ENCODE measurements around the gene ORM2. TPM values are rescaled to one million over a fixed set of nuclear protein-coding genes. Genes with fewer than 3 reads are reported as not detected.
A peak's percentile ranks its signal among the peaks of the same experiment; 100 is the strongest.

The ORM2 gene
- polyA plus RNA-seq, 1 of the 3 experiments (the other 2 are of a cell fraction), result not detected

- peak overlapping the region in 1 of 2 experiments; percentile 49; a peak in 2 of 4 replicates for H3K27ac ChIP-seq (ENCODE audit: low read depth in 2 of 2, low read length in 1 of 2)
- no peak overlapping the region for H3K4me3 ChIP-seq (ENCODE audit: low read depth in 2 of 2, low read length in 1 of 2)
- no peaks in the 10 kb centered on the region for H3K27me3 ChIP-seq (ENCODE audit: insufficient read depth)
- TF ChIP-seq REST (IDR thresholded peaks at IDR 0.05; ENCODE audit: low read depth, low read length) (0 out of 2 replicates have a peak, but pooled peaks have one; percentile 56), CHD2 (IDR thresholded peaks at IDR 0.05; ENCODE audit: low read length, partially characterized antibody) (no peak), TCF12 (IDR thresholded peaks at IDR 0.05) (peak; percentile 98), TEAD4 (IDR thresholded peaks at IDR 0.05; ENCODE audit: borderline replicate concordance, insufficient read depth) (no peak), SIN3A (IDR thresholded peaks at IDR 0.05; ENCODE audit: borderline replicate concordance, low read depth, low read length) (peak; percentile 45; the same call in 1 of the 2 replicates), RXRA (IDR thresholded peaks at IDR 0.05; ENCODE audit: borderline replicate concordance, low read depth) (peak; percentile 75; the same call in 1 of the 2 replicates), CTCF (IDR thresholded peaks at IDR 0.05) (peak; percentile 14; the same call in 1 of the 2 replicates), USF1 (IDR thresholded peaks at IDR 0.05; ENCODE audit: borderline replicate concordance, low read depth) (peak; percentile 12; the same call in 1 of the 2 replicates), NFIC (IDR thresholded peaks at IDR 0.05; ENCODE audit: borderline replicate concordance) (peak; percentile 89), MEF2A (IDR thresholded peaks at IDR 0.05; ENCODE audit: borderline replicate concordance, low read depth) (no peak; the same call in 1 of the 2 replicates), TAF1 (IDR thresholded peaks at IDR 0.05; ENCODE audit: borderline replicate concordance, low read depth, low read length) (no peak), JUND (IDR thresholded peaks at IDR 0.05) (peak; percentile 96), NRF1 (IDR thresholded peaks at IDR 0.05; ENCODE audit: low read depth, low read length) (no peak), EZH2phosphoT487 (IDR thresholded peaks at IDR 0.05; ENCODE audit: borderline replicate concordance, low read depth) (no peak), EP300 (IDR thresholded peaks at IDR 0.05; ENCODE audit: borderline replicate concordance in 1 of 2, low read depth in 1 of 2, low read length in 1 of 2) (peak in 1 of 2 experiments; percentile 84; a peak in 1 of 4 replicates), MAX (IDR thresholded peaks at IDR 0.05; ENCODE audit: low read depth) (peak; percentile 91), POLR2AphosphoS5 (IDR thresholded peaks at IDR 0.05; ENCODE audit: low read depth, low read length) (peak; percentile 69; the same call in 1 of the 2 replicates), PBX3 (IDR thresholded peaks at IDR 0.05) (peak; percentile 56), FOSL2 (IDR thresholded peaks at IDR 0.05; ENCODE audit: borderline replicate concordance, low read depth) (peak; percentile 100), ELF1 (IDR thresholded peaks at IDR 0.05) (no peak)
- peak overlapping the region; percentile 71 for H3K4me2 ChIP-seq
- peak; percentile 57 for DNase-seq
- H3K79me2 ChIP-seq (ENCODE audit: insufficient read depth), result no peaks in the 10 kb centered on the region
- POLR2A ChIA-PET, result no interaction called here
- WGBS (ENCODE audit: low lambda C conversion rate), result 18% methylated on average over 20 of the region's 20 CpGs
- H3F3A ChIP-seq (replicated peaks; ENCODE audit: insufficient read depth), result peaks cover 4% of the 10 kb centered on the region
- no peaks in the 10 kb centered on the region for H4K20me1 ChIP-seq (ENCODE audit: insufficient read depth)
- H3K36me3 ChIP-seq (replicated peaks in 1 of 2; ENCODE audit: control insufficient read depth in 1 of 2, insufficient read depth in 2 of 2, low read length in 1 of 2), result peaks cover 0 to 4% of the 10 kb centered on the region in 2 experiments
- H3K9me2 ChIP-seq, result no peaks in the 10 kb centered on the region
- H3K9ac ChIP-seq, result no peak overlapping the region; the same call in 1 of the 2 replicates
- CTCF ChIA-PET, result interaction anchor here (1.0 to 17.8 kb wide), 12 partner anchors 12 to 549 kb away, joined by 3 to 269 read pairs (median 7); partner anchors contain the start of gene COL27A1
- peaks cover 22 to 56% of the 10 kb centered on the region in 2 experiments for H3K4me1 ChIP-seq (ENCODE audit: control insufficient read depth in 1 of 2, insufficient read depth in 2 of 2, low read depth in 1 of 2, low read length in 1 of 2)
- H2AFZ ChIP-seq (ENCODE audit: low read depth), result no peak overlapping the region
- H3K9me3 ChIP-seq, result no peaks in the 10 kb centered on the region
These were observed 44.4 kb upstream of the ORM2 start for GRCh38 chr9:114285166-114285867.

Data from SK-N-SH (cell line).